ENCODE data around the gene SGMS1.

Gene SGMS1

DNA sequence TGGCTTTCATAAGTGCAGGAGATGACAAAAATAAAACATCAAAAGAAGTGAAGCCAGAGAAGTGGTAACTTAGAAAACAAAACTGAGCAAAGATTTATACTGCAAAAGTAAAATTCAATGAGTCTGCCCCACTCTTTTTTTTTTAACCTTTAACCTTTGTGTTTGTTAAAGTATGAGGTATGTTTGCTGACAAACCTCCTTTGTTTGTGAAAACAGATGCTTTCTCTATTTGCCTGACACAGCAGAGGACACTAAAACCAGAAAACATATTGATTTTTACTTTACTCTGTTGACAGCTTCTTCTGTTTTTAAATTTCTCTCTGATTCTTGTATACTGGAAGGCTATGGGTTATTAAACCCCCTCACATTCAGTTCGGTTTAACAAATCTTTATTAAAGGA, 57.6 kb downstream of the SGMS1 start:
- H3K4me3 ChIP-seq, result no peak overlapping the region
- TF ChIP-seq, protein P1, sequence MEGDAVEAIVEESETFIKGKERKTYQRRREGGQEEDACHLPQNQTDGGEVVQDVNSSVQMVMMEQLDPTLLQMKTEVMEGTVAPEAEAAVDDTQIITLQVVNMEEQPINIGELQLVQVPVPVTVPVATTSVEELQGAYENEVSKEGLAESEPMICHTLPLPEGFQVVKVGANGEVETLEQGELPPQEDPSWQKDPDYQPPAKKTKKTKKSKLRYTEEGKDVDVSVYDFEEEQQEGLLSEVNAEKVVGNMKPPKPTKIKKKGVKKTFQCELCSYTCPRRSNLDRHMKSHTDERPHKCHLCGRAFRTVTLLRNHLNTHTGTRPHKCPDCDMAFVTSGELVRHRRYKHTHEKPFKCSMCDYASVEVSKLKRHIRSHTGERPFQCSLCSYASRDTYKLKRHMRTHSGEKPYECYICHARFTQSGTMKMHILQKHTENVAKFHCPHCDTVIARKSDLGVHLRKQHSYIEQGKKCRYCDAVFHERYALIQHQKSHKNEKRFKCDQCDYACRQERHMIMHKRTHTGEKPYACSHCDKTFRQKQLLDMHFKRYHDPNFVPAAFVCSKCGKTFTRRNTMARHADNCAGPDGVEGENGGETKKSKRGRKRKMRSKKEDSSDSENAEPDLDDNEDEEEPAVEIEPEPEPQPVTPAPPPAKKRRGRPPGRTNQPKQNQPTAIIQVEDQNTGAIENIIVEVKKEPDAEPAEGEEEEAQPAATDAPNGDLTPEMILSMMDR (IDR thresholded peaks at IDR 0.05), result no peak
- peaks cover 0 to 10% (median under 1%) of the 10 kb centered on the region in 4 donors for H3K4me1 ChIP-seq
- H3K9me3 ChIP-seq, result no peaks in the 10 kb centered on the region
- no peak overlapping the region for H3K27ac ChIP-seq
- no peaks in the 10 kb centered on the region for H3K36me3 ChIP-seq
- intact Hi-C loops (cut with DNase I; ENCODE audit: low total_unique reads), result loop anchor here (5.0 kb wide), 1 partner anchor 46 kb away; no protein-coding TSS in a partner anchor
- H3K27me3 ChIP-seq, result no peaks in the 10 kb centered on the region
- no peak for DNase-seq

DNA sequence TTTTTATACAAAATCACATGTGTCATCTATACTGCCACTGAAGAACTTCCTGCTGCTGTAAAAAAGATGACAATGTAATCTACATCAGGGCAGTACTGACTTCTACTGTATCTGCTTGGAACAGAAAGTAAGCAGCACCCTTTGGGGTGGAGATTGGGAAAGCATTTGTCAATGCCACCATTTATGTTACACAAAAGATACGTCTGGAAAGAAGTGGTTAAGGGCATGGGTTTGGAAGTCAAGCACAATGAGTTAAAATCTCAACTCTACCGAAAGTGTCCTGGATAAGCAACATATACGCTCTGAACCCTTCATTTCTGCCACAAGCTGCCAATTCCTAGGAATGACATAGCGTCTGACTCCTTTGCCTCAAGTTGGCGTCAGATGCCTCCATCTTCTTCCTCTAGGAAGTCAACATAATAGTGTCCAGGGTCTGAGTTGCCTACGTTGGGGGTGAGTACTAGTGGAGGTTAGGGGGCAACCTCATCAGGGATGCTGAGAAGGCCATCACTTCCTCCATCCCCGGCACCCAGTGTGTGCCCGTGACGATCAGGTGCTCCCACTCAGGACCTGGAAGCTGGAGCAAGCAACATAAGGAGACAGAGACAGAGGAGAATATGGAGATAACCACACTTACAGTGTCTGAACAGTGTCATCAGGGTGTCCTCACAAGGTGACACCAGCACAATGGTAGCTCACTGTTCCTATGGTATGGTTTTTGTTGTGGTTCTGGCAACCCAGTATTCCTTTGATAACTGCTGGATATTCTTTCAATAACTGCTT, 58.3 kb downstream of the SGMS1 start:
- no peaks in the 10 kb centered on the region for H3K9me3 ChIP-seq
- peaks cover 0 to 17% (median 4%) of the 10 kb centered on the region in 4 donors for H3K4me1 ChIP-seq
- DNase-seq, result no peak
- H3K4me3 ChIP-seq, result no peak overlapping the region
- TF ChIP-seq, protein P1 (IDR thresholded peaks at IDR 0.05), result no peak
- no peak overlapping the region for H3K27ac ChIP-seq
- H3K36me3 ChIP-seq, result no peaks in the 10 kb centered on the region
- intact Hi-C loops (cut with DNase I; ENCODE audit: low total_unique reads), result loop anchor here (5.0 kb wide), 1 partner anchor 47 kb away; no protein-coding TSS in a partner anchor
- no peaks in the 10 kb centered on the region for H3K27me3 ChIP-seq

DNA sequence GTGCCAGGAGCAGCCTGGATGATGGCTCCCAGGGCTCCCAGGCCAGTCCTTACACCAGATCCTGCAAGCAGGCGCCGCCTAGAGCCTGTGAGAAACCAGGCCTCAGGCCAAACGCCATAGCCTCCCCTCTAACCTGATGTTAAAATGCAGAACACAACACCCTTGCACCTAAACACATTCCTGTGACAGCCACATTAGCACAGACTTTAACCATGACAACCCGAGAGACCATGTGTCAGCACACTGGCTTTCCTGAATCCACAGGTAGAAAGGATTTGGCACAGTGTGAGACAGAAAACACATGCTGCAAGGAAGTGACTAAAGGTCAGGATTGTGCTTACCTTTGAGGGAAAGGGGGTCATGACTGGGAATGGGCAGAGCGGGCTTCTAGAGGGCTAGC, 59.9 kb downstream of the SGMS1 start:
- TF ChIP-seq, protein P1 (IDR thresholded peaks at IDR 0.05), result no peak
- intact Hi-C loops (cut with DNase I; ENCODE audit: low total_unique reads), result no loop called here
- peaks cover 0 to 24% (median 6%) of the 10 kb centered on the region in 4 donors for H3K4me1 ChIP-seq
- H3K4me3 ChIP-seq, result no peak overlapping the region
- no peaks in the 10 kb centered on the region for H3K36me3 ChIP-seq
- no peaks in the 10 kb centered on the region for H3K27me3 ChIP-seq
- no peak overlapping the region for H3K27ac ChIP-seq
- H3K9me3 ChIP-seq, result no peaks in the 10 kb centered on the region
- DNase-seq, result no peak

DNA sequence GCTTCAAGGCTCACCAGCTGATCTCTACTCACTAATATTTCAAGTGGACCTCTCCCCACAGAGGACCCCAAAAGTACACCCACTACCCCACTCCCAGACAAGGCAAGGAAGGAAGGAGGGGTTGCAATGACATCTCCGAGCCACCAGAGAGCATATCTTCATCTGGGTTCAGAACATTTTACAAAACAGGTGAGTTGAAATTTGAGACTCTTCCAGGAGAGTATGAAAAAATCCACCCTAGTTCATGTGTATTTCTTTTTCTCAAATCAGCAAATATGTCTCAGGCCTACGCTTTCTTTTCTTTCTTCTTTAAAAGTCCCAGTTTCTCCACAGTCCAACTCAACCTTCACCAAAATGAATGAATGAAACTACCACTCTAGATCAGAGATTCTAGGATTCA, 61.9 kb downstream of the SGMS1 start:
- TF ChIP-seq, protein P1 (IDR thresholded peaks at IDR 0.05), result peak; percentile 33 to 35
- Histone ChIP-seq H3K27ac (peak overlapping the region; percentile 1 to 23), H3K27me3 (no peaks in the 10 kb centered on the region), H3K4me1 (peaks cover 0 to 39% (median 17%) of the 10 kb centered on the region in 4 donors), H3K9me3 (no peaks in the 10 kb centered on the region), H3K4me3 (no peak overlapping the region), H3K36me3 (no peaks in the 10 kb centered on the region)
- no peak for DNase-seq
- intact Hi-C loops (cut with DNase I; ENCODE audit: low total_unique reads), result no loop called here

DNA sequence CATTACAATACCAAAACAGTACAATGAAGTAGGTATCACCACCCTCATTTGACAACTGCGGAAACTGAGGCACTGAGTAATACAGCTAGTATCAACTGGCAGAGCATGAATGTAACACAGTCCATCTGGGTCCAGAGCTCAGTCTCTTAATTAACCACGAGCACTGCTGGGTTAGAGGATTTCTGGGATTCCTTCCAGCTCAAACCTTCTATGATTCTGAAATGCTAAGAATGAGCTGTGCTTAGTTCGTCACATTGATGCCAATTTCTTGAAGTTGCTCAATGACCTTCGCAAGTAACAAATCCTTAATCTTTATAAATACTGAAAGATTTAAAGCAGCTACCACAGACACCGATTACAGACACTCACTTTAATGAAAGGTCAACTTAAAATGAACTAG, 62.5 kb downstream of the SGMS1 start:
- Histone ChIP-seq H3K36me3 (no peaks in the 10 kb centered on the region), H3K27ac (peak overlapping the region; percentile 1 to 23), H3K4me3 (no peak overlapping the region), H3K4me1 (peaks cover 0 to 45% (median 20%) of the 10 kb centered on the region in 4 donors), H3K27me3 (no peaks in the 10 kb centered on the region), H3K9me3 (no peaks in the 10 kb centered on the region)
- TF ChIP-seq, protein P1 (IDR thresholded peaks at IDR 0.05), result no peak
- intact Hi-C loops (cut with DNase I; ENCODE audit: low total_unique reads), result no loop called here
- no peak for DNase-seq
